Ovary (tissue), 3 donors: ENCODE measurements around the gene VTN.

Experiments
- EP300 ChIP-seq: sonication (generic); formaldehyde crosslinking; IDR thresholded peaks from one replicate; pipeline ENCODE4 v1.6.1; 2017; ENCODE audit warnings: antibody characterized with exemption
- POLR2A ChIP-seq: fragments of 450-650 bp; IDR thresholded peaks from one replicate; pipeline ENCODE4 v1.6.1; 2017; ENCODE audit warnings: antibody characterized with exemption, mild to moderate bottlenecking, moderate library complexity
- TF ChIP-seq, protein P1 (sequence below), 3 donors: fragments of 450-650 bp in 2 of 3; fragments of 200-600 bp in 1 of 3; IDR thresholded peaks; one replicate each; pipeline versions ENCODE4 v1.5.1 to v1.8.0; 2016 to 2022; ENCODE audit warnings: antibody characterized with exemption in 3 of 3, mild to moderate bottlenecking in 1 of 3
- donor health status: DM: no; HTN: no; CAD: no.

DNA sequence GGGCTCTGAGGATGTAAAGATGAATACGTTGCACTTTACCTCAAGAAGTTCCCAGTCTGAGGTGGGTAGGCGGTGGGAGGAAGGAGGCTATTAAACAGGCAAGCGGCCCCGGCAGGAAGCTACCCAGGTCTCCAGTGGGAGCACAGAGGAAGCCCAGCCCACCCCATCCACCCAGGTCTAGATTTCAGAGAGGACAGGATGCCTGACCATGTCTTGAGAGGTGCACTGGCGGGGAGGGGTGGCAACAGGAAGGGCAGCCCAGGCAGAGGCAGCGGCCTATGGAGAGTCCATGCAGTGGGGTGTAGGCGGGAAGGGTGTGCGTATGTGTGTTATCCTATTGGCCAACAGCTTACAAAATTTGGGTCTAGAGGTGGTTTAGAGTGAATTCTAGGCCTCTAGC, 15.3 kb upstream of the VTN start:
- TF ChIP-seq, protein P1, sequence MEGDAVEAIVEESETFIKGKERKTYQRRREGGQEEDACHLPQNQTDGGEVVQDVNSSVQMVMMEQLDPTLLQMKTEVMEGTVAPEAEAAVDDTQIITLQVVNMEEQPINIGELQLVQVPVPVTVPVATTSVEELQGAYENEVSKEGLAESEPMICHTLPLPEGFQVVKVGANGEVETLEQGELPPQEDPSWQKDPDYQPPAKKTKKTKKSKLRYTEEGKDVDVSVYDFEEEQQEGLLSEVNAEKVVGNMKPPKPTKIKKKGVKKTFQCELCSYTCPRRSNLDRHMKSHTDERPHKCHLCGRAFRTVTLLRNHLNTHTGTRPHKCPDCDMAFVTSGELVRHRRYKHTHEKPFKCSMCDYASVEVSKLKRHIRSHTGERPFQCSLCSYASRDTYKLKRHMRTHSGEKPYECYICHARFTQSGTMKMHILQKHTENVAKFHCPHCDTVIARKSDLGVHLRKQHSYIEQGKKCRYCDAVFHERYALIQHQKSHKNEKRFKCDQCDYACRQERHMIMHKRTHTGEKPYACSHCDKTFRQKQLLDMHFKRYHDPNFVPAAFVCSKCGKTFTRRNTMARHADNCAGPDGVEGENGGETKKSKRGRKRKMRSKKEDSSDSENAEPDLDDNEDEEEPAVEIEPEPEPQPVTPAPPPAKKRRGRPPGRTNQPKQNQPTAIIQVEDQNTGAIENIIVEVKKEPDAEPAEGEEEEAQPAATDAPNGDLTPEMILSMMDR (IDR thresholded peaks at IDR 0.05) = no peak
- TF ChIP-seq POLR2A = no peak
- no peak for TF ChIP-seq EP300
